Lower leg skin (tissue), 3 donors: ENCODE data around the gene RXRA.

Experiments used
- CTCF ChIP-seq, 3 donors: fragments of 450-650 bp; IDR thresholded peaks; one replicate each; pipeline ENCODE4 v1.5.1; 2016; ENCODE audit warnings: antibody characterized with exemption in 3 of 3, mild to moderate bottlenecking in 3 of 3, moderate library complexity in 2 of 3
- POLR2A ChIP-seq, 2 donors: fragments of 450-650 bp; IDR thresholded peaks; one replicate each; pipeline ENCODE4 v1.6.1; 2016 to 2017; ENCODE audit warnings: antibody characterized with exemption in 2 of 2, mild to moderate bottlenecking in 1 of 2, moderate library complexity in 1 of 2

- TF ChIP-seq POLR2A (IDR thresholded peaks at IDR 0.05) (no peak), CTCF (IDR thresholded peaks at IDR 0.05) (no peak)
Observed at GRCh38 chr9:134282138-134282650, 44.1 kb upstream of the RXRA start.
